Measurements from ENCODE around the gene ELMO3. TPM values are rescaled to one million over a fixed set of nuclear protein-coding genes. Genes with fewer than 3 reads are reported as not detected.
A peak's percentile ranks its signal among the peaks of the same experiment; 100 is the strongest.

The ELMO3 gene
- total and polyA plus RNA-seq, 2 of the 13 experiments (the other 11 are each of a cell fraction or from before 2014, with no cell fraction given): 2.6 to 4.0 TPM

DNA sequence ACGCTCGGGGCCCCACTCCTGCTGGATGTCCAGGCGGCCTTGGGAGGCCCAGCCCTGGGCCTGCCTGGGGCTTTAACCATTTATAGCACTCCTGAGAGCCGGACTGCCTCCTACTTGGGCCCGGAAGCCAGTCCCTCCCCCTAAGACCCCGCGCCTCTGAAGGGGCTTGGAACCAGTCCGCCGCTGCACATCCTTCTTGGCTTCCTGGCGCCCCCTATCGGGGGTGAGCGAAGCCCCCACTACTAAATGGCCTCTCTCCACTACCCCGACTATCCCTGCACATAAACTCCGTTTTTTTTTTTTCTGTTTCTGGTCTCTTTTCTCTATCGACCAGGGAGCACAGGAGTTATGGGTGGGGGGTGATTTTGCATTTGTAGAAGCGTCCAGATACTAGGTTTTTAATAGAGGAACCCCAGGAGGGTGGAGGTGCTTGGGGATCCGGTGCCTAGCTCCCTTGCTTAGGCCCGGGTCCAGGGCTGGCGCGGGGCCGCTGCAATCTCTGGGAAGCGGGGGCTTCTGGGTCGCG lies 29.2 kb upstream of the ELMO3 start (continued):
- TF ChIP-seq, protein P1, sequence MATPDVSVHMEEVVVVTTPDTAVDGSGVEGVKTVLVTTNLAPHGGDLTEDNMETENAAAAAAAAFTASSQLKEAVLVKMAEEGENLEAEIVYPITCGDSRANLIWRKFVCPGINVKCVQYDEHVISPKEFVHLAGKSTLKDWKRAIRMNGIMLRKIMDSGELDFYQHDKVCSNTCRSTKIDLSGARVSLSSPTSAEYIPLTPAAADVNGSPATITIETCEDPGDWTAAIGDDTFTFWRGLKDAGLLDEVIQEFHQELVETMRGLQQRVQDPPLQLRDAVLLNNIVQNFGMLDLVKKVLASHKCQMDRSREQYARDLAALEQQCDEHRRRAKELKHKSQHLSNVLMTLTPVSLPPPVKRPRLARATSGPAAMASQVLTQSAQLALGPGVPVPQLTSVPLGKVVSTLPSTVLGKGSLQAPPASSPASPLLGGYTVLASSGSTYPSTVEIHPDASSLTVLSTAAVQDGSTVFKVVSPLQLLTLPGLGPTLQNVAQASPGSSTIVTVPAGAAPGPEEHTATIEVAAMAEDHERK (CRISPR knock-in tag; IDR thresholded peaks at IDR 0.05; ENCODE audit: low read depth): no peak
- TF ChIP-seq ZNF180 (CRISPR knock-in tag; IDR thresholded peaks at IDR 0.05; ENCODE audit: borderline replicate concordance, low read depth) (no peak), ZNF430 (CRISPR knock-in tag; IDR thresholded peaks at IDR 0.05) (peak; percentile 69; the same call in 1 of the 2 replicates), ZNF788 (CRISPR knock-in tag; IDR thresholded peaks at IDR 0.05; ENCODE audit: borderline replicate concordance) (no peak), NFE2L2 (IDR thresholded peaks at IDR 0.05; ENCODE audit: low read length) (no peak), HDAC1 (CRISPR knock-in tag; IDR thresholded peaks at IDR 0.05) (no peak), NKX3-1 (CRISPR knock-in tag; IDR thresholded peaks at IDR 0.05) (no peak), ZNF446 (CRISPR knock-in tag; IDR thresholded peaks at IDR 0.05) (no peak), SRF (IDR thresholded peaks at IDR 0.05; ENCODE audit: low read depth, low read length) (no peak), ZBTB21 (CRISPR knock-in tag; IDR thresholded peaks at IDR 0.05) (0 out of 2 replicates have a peak, but pooled peaks have one; percentile 7), ZNF260 (CRISPR knock-in tag; IDR thresholded peaks at IDR 0.05; ENCODE audit: borderline replicate concordance, low read depth) (no peak), ZNF768 (CRISPR knock-in tag; IDR thresholded peaks at IDR 0.05) (no peak; the same call in 1 of the 2 replicates), NR2C2 (CRISPR knock-in tag; IDR thresholded peaks at IDR 0.05; ENCODE audit: borderline replicate concordance) (0 out of 2 replicates have a peak, but pooled peaks have one; percentile 21), RFX1 (IDR thresholded peaks at IDR 0.05) (no peak), KMT2B (CRISPR knock-in tag; IDR thresholded peaks at IDR 0.05) (no peak), NR1H2 (CRISPR knock-in tag; IDR thresholded peaks at IDR 0.05; ENCODE audit: borderline replicate concordance, low read depth) (no peak), THYN1 (CRISPR knock-in tag; IDR thresholded peaks at IDR 0.05; ENCODE audit: borderline replicate concordance, low read depth) (no peak), CBX2 (IDR thresholded peaks at IDR 0.05; ENCODE audit: low read depth, low read length) (no peak), CBX2 (CRISPR knock-in tag; IDR thresholded peaks at IDR 0.05; ENCODE audit: low read depth) (no peak), SRSF9 (IDR thresholded peaks at IDR 0.05; ENCODE audit: borderline replicate concordance, insufficient read depth, low read depth, low read length, poor library complexity, severe bottlenecking) (no peak), TAF1 (CRISPR knock-in tag; IDR thresholded peaks at IDR 0.05) (no peak), TMF1 (CRISPR knock-in tag; IDR thresholded peaks at IDR 0.05; ENCODE audit: low read depth) (no peak), ZNF737 (CRISPR knock-in tag; IDR thresholded peaks at IDR 0.05; ENCODE audit: borderline replicate concordance) (no peak), MIER2 (CRISPR knock-in tag; IDR thresholded peaks at IDR 0.05) (no peak; the same call in 1 of the 2 replicates), SALL2 (CRISPR knock-in tag; IDR thresholded peaks at IDR 0.05) (no peak), PCBP2 (optimal IDR thresholded peaks at IDR 0.05; ENCODE audit: low read depth, low read length, poor library complexity, severe bottlenecking) (no peak), SAP130 (CRISPR knock-in tag; IDR thresholded peaks at IDR 0.05; ENCODE audit: low read depth) (no peak; the same call in 1 of the 2 replicates)
- TF ChIP-seq, protein P2, sequence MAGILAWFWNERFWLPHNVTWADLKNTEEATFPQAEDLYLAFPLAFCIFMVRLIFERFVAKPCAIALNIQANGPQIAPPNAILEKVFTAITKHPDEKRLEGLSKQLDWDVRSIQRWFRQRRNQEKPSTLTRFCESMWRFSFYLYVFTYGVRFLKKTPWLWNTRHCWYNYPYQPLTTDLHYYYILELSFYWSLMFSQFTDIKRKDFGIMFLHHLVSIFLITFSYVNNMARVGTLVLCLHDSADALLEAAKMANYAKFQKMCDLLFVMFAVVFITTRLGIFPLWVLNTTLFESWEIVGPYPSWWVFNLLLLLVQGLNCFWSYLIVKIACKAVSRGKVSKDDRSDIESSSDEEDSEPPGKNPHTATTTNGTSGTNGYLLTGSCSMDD (CRISPR knock-in tag; IDR thresholded peaks at IDR 0.05): no peak
- TF ChIP-seq, protein P3, sequence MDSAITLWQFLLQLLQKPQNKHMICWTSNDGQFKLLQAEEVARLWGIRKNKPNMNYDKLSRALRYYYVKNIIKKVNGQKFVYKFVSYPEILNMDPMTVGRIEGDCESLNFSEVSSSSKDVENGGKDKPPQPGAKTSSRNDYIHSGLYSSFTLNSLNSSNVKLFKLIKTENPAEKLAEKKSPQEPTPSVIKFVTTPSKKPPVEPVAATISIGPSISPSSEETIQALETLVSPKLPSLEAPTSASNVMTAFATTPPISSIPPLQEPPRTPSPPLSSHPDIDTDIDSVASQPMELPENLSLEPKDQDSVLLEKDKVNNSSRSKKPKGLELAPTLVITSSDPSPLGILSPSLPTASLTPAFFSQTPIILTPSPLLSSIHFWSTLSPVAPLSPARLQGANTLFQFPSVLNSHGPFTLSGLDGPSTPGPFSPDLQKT (CRISPR knock-in tag; IDR thresholded peaks at IDR 0.05; ENCODE audit: borderline replicate concordance): no peak

Data from HepG2 (cell line).